ENCODE measurements around the gene STC2. TPM values are rescaled to one million over a fixed set of nuclear protein-coding genes. Genes with fewer than 3 reads are reported as not detected.

Gene STC2
- polyA plus RNA-seq, 1 donor (not counting 4 experiments of a cell fraction or from before 2014, with no cell fraction given), result 4.3 TPM

GRCh38 chr5:173338380-173339015, 10.3 kb upstream of the STC2 start:
- DNase-seq (ENCODE audit: low read depth, low spot score) (no peak), FAIRE-seq (peak; percentile 29)
- TF ChIP-seq, protein P1, sequence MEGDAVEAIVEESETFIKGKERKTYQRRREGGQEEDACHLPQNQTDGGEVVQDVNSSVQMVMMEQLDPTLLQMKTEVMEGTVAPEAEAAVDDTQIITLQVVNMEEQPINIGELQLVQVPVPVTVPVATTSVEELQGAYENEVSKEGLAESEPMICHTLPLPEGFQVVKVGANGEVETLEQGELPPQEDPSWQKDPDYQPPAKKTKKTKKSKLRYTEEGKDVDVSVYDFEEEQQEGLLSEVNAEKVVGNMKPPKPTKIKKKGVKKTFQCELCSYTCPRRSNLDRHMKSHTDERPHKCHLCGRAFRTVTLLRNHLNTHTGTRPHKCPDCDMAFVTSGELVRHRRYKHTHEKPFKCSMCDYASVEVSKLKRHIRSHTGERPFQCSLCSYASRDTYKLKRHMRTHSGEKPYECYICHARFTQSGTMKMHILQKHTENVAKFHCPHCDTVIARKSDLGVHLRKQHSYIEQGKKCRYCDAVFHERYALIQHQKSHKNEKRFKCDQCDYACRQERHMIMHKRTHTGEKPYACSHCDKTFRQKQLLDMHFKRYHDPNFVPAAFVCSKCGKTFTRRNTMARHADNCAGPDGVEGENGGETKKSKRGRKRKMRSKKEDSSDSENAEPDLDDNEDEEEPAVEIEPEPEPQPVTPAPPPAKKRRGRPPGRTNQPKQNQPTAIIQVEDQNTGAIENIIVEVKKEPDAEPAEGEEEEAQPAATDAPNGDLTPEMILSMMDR (optimal IDR thresholded peaks at IDR 0.05 in 1 of 3, IDR thresholded peaks at IDR 0.05 in 1 of 3, conservative IDR thresholded peaks at IDR 0.05 in 1 of 3; ENCODE audit: extremely low read depth in 1 of 3, insufficient read depth in 2 of 3, low read length in 3 of 3), result no peak
- TF ChIP-seq EZH2 (IDR thresholded peaks at IDR 0.05; ENCODE audit: low read length), result no peak
- Histone ChIP-seq H3K4me1 (ENCODE audit: control insufficient read depth, extremely low read depth, insufficient read depth, low read length) (peaks cover 6% of the 10 kb centered on the region), H3K27me3 (ENCODE audit: control insufficient read depth, extremely low read depth, insufficient read depth, low read length) (no peaks in the 10 kb centered on the region), H3K36me3 (ENCODE audit: control insufficient read depth in 2 of 2, extremely low read depth in 1 of 2, insufficient read depth in 2 of 2, low read length in 2 of 2) (no peaks in the 10 kb centered on the region), H2AFZ (ENCODE audit: control insufficient read depth, low read length) (no peak overlapping the region), H3K27ac (ENCODE audit: control insufficient read depth, insufficient read depth, low read length) (no peak overlapping the region), H3K9me1 (ENCODE audit: control insufficient read depth, extremely low read depth, insufficient read depth, low read length) (no peaks in the 10 kb centered on the region), H3K9ac (ENCODE audit: control insufficient read depth, extremely low read depth, insufficient read depth, low read length) (no peak overlapping the region), H4K20me1 (ENCODE audit: control insufficient read depth, extremely low read depth, insufficient read depth, low read length) (no peaks in the 10 kb centered on the region), H3K79me2 (ENCODE audit: control insufficient read depth, insufficient read depth, low read length) (no peaks in the 10 kb centered on the region), H3K4me3 (ENCODE audit: control insufficient read depth in 2 of 3, extremely low read depth in 1 of 3, insufficient read depth in 2 of 3, low read depth in 1 of 3, low read length in 3 of 3) (no peak overlapping the region), H3K9me3 (ENCODE audit: control insufficient read depth, low read depth, low read length) (no peaks in the 10 kb centered on the region), H3K4me2 (ENCODE audit: control insufficient read depth, extremely low read depth, insufficient read depth, low read depth, low read length) (no peak overlapping the region)
- dilution Hi-C loops (cut with MboI; ENCODE audit: extremely low pct_ligation_motif_present, low sequenced_read_pairs), result no loop called here

DNA sequence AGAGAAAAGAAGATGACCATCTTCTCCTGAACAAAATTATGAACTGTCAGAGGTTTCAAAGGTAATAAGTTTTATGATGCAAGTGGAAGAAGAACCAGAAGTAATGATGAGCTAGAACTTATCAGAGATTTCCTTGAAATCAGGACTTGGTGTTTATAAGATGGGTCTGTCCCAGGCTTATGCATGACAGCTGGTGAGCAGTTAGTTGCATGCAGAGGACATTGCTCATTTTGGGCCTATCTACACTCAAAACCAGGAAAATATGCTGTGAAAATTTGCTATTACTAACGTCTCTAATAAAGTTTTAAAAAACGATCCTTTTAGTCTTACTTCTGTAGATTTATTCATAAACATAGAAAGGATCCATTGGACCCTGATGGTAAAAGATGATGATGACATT, 6.6 kb upstream of the STC2 start:
- FAIRE-seq (no peak), DNase-seq (ENCODE audit: low read depth, low spot score) (no peak)
- no peaks in the 10 kb centered on the region for H3K9me3 ChIP-seq (ENCODE audit: control insufficient read depth, low read depth, low read length)
- no peak overlapping the region for H3K4me3 ChIP-seq (ENCODE audit: control insufficient read depth in 2 of 3, extremely low read depth in 1 of 3, insufficient read depth in 2 of 3, low read depth in 1 of 3, low read length in 3 of 3)
- TF ChIP-seq, protein P1 (optimal IDR thresholded peaks at IDR 0.05 in 1 of 3, IDR thresholded peaks at IDR 0.05 in 1 of 3, conservative IDR thresholded peaks at IDR 0.05 in 1 of 3; ENCODE audit: extremely low read depth in 1 of 3, insufficient read depth in 2 of 3, low read length in 3 of 3), result no peak
- no peak for TF ChIP-seq EZH2 (IDR thresholded peaks at IDR 0.05; ENCODE audit: low read length)
- H4K20me1 ChIP-seq (ENCODE audit: control insufficient read depth, extremely low read depth, insufficient read depth, low read length), result no peaks in the 10 kb centered on the region
- no peak overlapping the region for H3K9ac ChIP-seq (ENCODE audit: control insufficient read depth, extremely low read depth, insufficient read depth, low read length)
- peaks cover 6% of the 10 kb centered on the region for H3K4me1 ChIP-seq (ENCODE audit: control insufficient read depth, extremely low read depth, insufficient read depth, low read length)
- no peaks in the 10 kb centered on the region for H3K9me1 ChIP-seq (ENCODE audit: control insufficient read depth, extremely low read depth, insufficient read depth, low read length)
- no peaks in the 10 kb centered on the region for H3K79me2 ChIP-seq (ENCODE audit: control insufficient read depth, insufficient read depth, low read length)
- dilution Hi-C loops (cut with MboI; ENCODE audit: extremely low pct_ligation_motif_present, low sequenced_read_pairs), result no loop called here
- H3K4me2 ChIP-seq (ENCODE audit: control insufficient read depth, extremely low read depth, insufficient read depth, low read depth, low read length), result no peak overlapping the region
- no peaks in the 10 kb centered on the region for H3K27me3 ChIP-seq (ENCODE audit: control insufficient read depth, extremely low read depth, insufficient read depth, low read length)
- H3K36me3 ChIP-seq (ENCODE audit: control insufficient read depth in 2 of 2, extremely low read depth in 1 of 2, insufficient read depth in 2 of 2, low read length in 2 of 2), result no peaks in the 10 kb centered on the region
- no peak overlapping the region for H3K27ac ChIP-seq (ENCODE audit: control insufficient read depth, insufficient read depth, low read length)
- no peak overlapping the region for H2AFZ ChIP-seq (ENCODE audit: control insufficient read depth, low read length)

Measured in keratinocyte (primary cell).